SK-N-SH (cell line): ENCODE data around the gene SHMT2.

ENCODE experiments used
- EP300 ChIP-seq, 2 experiments: IDR thresholded peaks; 2 replicates each; pipeline versions ENCODE4 v1.4.0 to v1.6.1; 2012; ENCODE audit warnings: borderline replicate concordance in 1 of 2, low read depth in 1 of 2, low read length in 1 of 2
- EZH2phosphoT487 ChIP-seq: fragments of 200-600 bp; sonication (generic); IDR thresholded peaks from 2 replicates; pipeline ENCODE4 v1.6.1; 2017; ENCODE audit warnings: low read depth, mixed run types, mild to moderate bottlenecking, antibody characterized with exemption, moderate library complexity, borderline replicate concordance
- FOSL2 ChIP-seq: IDR thresholded peaks from 2 replicates; pipeline ENCODE4 v1.4.0; 2012; ENCODE audit warnings: low read depth, mild to moderate bottlenecking, moderate library complexity, borderline replicate concordance
- GABPA ChIP-seq: IDR thresholded peaks from 2 replicates; pipeline ENCODE4 v1.4.0; 2012; ENCODE audit warnings: low read depth, mild to moderate bottlenecking
- MXI1 ChIP-seq: IDR thresholded peaks from 2 replicates; pipeline ENCODE4 v1.6.1; 2012; ENCODE audit warnings: mild to moderate bottlenecking, low read depth, low read length, improper control_type of control experiment
- NRF1 ChIP-seq: IDR thresholded peaks from 2 replicates; pipeline ENCODE4 v1.6.1; 2012; ENCODE audit warnings: low read depth, mild to moderate bottlenecking, low read length
- POLR2AphosphoS5 ChIP-seq: IDR thresholded peaks from 2 replicates; pipeline ENCODE4 v1.6.1; 2012; ENCODE audit warnings: low read depth, low read length
- RAD21 ChIP-seq: IDR thresholded peaks from 2 replicates; pipeline ENCODE4 v1.6.1; 2012; ENCODE audit warnings: mild to moderate bottlenecking, low read length
- SIN3A ChIP-seq: IDR thresholded peaks from 2 replicates; pipeline ENCODE4 v1.6.1; 2012; ENCODE audit warnings: low read depth, mild to moderate bottlenecking, low read length, moderate library complexity, borderline replicate concordance
- SMC3 ChIP-seq: IDR thresholded peaks from 2 replicates; pipeline ENCODE4 v1.6.1; 2012; ENCODE audit warnings: low read depth, low read length, improper control_type of control experiment
- TEAD4 ChIP-seq: IDR thresholded peaks from 2 replicates; pipeline ENCODE4 v1.4.0; 2012; ENCODE audit warnings: mild to moderate bottlenecking, borderline replicate concordance; ENCODE audit not compliant: insufficient read depth
- TF ChIP-seq, protein P1 (sequence below): fragments of 200-600 bp; sonication (generic); IDR thresholded peaks from 2 replicates; pipeline ENCODE4 v1.6.1; 2017; ENCODE audit warnings: antibody characterized with exemption, mild to moderate bottlenecking, moderate library complexity
- TF ChIP-seq, protein P2 (sequence below): IDR thresholded peaks from 2 replicates; pipeline ENCODE4 v1.4.0; 2012; ENCODE audit warnings: low read depth

- TF ChIP-seq NRF1 (no peak), EZH2phosphoT487 (no peak), SIN3A (no peak), EP300 (IDR thresholded peaks at IDR 0.05; ENCODE audit: borderline replicate concordance in 1 of 2, low read depth in 1 of 2, low read length in 1 of 2) (no peak), SMC3 (no peak), GABPA (no peak), FOSL2 (no peak), POLR2AphosphoS5 (no peak), MXI1 (no peak), TEAD4 (no peak), RAD21 (no peak)
- TF ChIP-seq, protein P1, sequence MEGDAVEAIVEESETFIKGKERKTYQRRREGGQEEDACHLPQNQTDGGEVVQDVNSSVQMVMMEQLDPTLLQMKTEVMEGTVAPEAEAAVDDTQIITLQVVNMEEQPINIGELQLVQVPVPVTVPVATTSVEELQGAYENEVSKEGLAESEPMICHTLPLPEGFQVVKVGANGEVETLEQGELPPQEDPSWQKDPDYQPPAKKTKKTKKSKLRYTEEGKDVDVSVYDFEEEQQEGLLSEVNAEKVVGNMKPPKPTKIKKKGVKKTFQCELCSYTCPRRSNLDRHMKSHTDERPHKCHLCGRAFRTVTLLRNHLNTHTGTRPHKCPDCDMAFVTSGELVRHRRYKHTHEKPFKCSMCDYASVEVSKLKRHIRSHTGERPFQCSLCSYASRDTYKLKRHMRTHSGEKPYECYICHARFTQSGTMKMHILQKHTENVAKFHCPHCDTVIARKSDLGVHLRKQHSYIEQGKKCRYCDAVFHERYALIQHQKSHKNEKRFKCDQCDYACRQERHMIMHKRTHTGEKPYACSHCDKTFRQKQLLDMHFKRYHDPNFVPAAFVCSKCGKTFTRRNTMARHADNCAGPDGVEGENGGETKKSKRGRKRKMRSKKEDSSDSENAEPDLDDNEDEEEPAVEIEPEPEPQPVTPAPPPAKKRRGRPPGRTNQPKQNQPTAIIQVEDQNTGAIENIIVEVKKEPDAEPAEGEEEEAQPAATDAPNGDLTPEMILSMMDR: no peak
- TF ChIP-seq, protein P2, sequence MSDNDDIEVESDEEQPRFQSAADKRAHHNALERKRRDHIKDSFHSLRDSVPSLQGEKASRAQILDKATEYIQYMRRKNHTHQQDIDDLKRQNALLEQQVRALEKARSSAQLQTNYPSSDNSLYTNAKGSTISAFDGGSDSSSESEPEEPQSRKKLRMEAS: no peak
These were observed 5.1 kb upstream of the SHMT2 start for GRCh38 chr12:57224278-57224972.
